GM18505 (cell line): ENCODE results near the gene STIM1.

Experiments
- ATAC-seq: cut with Tn5 transposase; IDR thresholded peaks from one replicate; pipeline ENCODE4 v1.9.1; 2021; ENCODE audit not compliant: unreplicated experiment
- POLR2A ChIP-seq: IDR thresholded peaks from 4 replicates; pipeline ENCODE4 v1.6.1; 2011; ENCODE audit warnings: borderline replicate concordance; ENCODE audit not compliant: insufficient read depth, insufficient read length; ENCODE audit errors: extremely low read depth

STIM1 gene

DNA sequence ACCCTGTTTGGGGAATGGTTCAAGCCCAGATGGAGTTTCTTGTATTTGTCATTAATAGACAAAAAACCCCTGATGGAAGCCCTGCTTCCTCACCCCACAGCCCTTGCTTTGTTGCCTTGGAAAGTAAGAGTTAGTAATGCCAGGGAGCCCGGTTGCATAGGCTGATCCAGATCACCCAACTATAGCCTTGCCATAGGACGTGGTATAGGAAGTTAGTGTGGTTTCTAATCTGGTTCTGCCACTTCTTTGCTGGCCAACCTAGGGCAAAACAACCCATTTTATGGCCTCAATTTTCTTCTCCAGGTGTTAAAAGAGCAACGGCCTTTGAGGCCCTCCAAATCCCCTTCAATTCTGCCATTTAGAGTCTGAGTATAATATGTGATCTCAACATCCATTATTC is 97.9 kb downstream of the STIM1 start:
- no peak for TF ChIP-seq POLR2A
- no peak for ATAC-seq

GRCh38 chr11:3954448-3955298 is 99.2 kb downstream of the STIM1 start:
- ATAC-seq: no peak
- no peak for TF ChIP-seq POLR2A

DNA sequence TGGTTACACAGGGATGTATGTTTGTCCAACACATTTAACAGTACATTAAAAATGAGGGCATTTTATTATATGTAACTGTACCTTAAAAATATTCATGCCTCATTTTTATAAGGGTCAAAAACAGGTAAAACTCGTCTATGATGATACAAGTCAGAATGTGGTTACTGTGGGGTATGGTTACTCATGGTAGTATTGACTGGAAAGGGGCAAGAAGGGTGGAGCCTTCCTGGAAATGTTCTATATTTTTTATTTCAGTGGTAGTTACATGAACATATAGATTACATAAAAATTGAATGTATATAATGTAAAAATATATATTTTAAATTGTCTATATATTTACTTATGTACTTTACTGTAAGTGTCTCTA is 99.8 kb downstream of the STIM1 start:
- TF ChIP-seq POLR2A: no peak
- no peak for ATAC-seq

DNA sequence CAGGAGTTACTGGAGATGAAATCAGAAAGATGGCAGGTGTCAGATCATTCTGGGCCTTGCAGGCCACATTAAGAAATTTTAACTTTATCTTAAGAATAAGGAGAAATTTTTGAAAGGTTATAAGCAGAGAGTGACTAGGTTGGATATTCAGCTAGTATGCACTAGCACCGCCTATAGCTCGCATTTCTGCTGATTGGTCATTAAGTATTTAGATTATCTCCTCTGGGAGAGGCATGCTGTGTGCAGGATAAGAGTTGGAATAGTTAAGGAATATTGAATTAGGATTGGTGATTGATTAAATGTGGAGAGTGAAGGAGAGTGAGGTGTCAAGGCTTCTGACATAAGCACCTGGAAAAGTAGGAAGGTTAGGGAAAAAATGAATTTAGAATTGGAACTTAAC is 100.6 kb downstream of the STIM1 start:
- no peak for ATAC-seq

DNA sequence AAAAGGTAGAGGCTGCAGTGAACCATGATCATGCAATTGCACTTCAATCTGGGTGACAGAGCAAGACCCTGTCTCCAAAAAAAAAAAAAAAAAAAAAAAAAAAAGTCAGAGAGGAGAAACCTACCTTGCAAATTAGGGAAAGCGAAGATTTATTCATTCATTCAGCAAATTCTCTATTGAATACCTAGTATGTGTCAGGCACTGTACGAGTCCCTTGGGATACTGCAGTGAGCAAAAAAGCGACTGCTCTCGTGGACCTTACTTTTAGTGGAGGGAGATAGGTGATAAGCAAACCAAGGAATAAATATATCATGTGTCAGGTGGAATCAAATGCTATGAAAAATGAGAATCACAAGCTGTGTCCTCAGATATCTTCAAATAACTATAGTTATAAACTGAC is 101.3 kb downstream of the STIM1 start:
- no peak for TF ChIP-seq POLR2A
- no peak for ATAC-seq

More for the DNA sequence above, 100.6 kb downstream of the STIM1 start:
- no peak for TF ChIP-seq POLR2A

- TF ChIP-seq POLR2A: no peak
- ATAC-seq: no peak
These were observed 102.0 kb downstream of the STIM1 start for GRCh38 chr11:3957437-3957836.

GRCh38 chr11:3958281-3958680 is 102.8 kb downstream of the STIM1 start:
- TF ChIP-seq POLR2A: no peak
- no peak for ATAC-seq

GRCh38 chr11:3959015-3959902 is 103.8 kb downstream of the STIM1 start:
- ATAC-seq: no peak
- no peak for TF ChIP-seq POLR2A

GRCh38 chr11:3959903-3960265 is 104.4 kb downstream of the STIM1 start:
- no peak for ATAC-seq
- no peak for TF ChIP-seq POLR2A

DNA sequence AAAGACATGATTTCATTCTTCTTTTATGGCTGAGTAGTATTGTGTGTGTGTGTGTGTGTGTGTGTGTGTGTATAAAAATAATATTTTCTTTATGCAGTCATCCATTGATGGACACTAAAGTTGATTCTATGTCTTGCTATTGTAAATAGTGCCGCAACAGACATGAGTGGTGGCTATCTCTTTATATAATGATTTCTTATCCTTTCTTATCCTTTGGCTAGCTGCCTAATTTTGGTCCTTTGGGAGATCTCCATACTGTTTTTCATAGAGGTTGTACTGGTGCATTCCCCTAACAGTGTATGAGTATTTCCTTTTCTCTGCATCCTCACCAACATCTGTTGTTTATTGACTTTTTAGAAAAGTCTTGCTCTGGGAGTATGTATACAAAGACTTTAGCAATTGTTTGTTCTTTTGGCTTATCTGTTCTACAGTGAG is 107.0 kb downstream of the STIM1 start:
- TF ChIP-seq POLR2A: no peak

DNA sequence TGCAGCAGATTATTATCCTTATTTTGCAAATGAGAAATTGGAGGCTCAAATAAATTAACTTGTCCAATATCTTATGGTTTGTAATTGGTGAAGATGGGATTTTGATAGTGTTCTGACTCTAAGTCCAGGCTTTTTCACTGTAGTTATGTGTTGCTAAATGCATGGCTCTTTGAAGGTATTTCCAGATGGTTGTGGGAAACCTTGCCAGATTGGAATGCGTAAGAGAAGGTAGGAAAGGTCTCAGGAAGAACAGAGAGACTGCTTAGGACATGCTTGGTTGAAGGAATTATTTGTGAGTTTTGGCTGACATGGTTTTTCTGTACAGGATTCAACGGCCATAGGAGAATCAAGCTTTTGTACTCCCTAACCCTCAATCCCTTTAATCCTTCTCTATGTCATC is 108.6 kb downstream of the STIM1 start:
- ATAC-seq: no peak
- TF ChIP-seq POLR2A: no peak

More for the DNA sequence above, 107.0 kb downstream of the STIM1 start:
- ATAC-seq: no peak

- TF ChIP-seq POLR2A: no peak
- no peak for ATAC-seq
These were observed 109.6 kb downstream of the STIM1 start for GRCh38 chr11:3964935-3965604.

DNA sequence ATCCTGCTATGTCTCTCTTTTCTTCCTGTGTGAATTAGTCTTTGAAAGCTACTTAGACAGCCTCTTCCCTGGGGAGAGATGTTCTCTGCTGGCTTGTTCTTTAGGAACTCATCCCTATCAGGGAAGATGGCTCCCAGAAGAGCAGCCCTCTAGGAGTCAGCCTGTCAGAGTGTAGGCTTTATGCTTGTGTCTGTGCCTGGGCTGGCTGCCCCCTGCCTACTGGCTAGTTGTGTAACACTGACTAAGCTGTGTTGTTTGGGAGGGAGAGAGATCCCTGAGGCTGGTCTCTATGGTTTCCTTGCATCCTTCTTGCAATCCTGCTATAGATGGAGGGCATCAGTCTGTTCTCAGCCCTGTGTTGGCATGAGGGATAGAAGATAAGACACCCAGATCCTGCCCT is 112.2 kb downstream of the STIM1 start:
- no peak for TF ChIP-seq POLR2A
- ATAC-seq: no peak
